ENCODE data around the gene ADH4.
"Not testable (repeated sequence)": the region's sequence is repeated elsewhere in the genome, so short reads cannot be mapped to it uniquely, and the experiment has no call there.

Gene ADH4

GRCh38 chr4:99134586-99134985 is 9.5 kb downstream of the ADH4 start:
- DNase-seq (ENCODE audit: low spot score) (no peak), FAIRE-seq (no peak)

GRCh38 chr4:99131378-99131777 is 12.7 kb downstream of the ADH4 start:
- no peak for FAIRE-seq

DNA sequence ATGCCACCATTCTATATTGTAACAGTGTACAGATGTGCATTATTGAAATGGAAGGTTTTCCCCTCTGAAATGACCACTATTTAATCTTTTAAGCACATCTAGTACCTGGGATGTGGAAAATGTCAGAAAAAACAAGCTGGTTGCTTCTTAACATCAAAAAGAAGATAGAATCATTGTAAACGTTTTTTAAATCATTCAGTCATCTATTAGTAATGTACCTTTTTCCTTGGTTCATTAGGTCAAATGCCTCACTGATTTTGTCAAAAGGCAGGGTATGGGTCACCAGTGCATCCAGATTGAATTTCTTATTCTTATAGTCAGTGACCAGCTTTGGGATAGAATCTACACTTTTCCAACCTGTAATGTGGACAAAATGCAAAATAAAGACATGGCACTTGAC is 17.7 kb downstream of the ADH4 start:
- no peak for DNase-seq (ENCODE audit: low spot score)
- FAIRE-seq: no peak

More at GRCh38 chr4:99131378-99131777, 12.7 kb downstream of the ADH4 start:
- no peak for DNase-seq (ENCODE audit: low spot score)

GRCh38 chr4:99121008-99121407 is 23.1 kb downstream of the ADH4 start:
- FAIRE-seq: no peak
- DNase-seq (ENCODE audit: low spot score): no peak

GRCh38 chr4:99120501-99120900 is 23.6 kb downstream of the ADH4 start:
- no peak for FAIRE-seq
- no peak for DNase-seq (ENCODE audit: low spot score)

GRCh38 chr4:99117876-99118693 is 26.0 kb downstream of the ADH4 start:
- FAIRE-seq: peak; percentile 75

DNA sequence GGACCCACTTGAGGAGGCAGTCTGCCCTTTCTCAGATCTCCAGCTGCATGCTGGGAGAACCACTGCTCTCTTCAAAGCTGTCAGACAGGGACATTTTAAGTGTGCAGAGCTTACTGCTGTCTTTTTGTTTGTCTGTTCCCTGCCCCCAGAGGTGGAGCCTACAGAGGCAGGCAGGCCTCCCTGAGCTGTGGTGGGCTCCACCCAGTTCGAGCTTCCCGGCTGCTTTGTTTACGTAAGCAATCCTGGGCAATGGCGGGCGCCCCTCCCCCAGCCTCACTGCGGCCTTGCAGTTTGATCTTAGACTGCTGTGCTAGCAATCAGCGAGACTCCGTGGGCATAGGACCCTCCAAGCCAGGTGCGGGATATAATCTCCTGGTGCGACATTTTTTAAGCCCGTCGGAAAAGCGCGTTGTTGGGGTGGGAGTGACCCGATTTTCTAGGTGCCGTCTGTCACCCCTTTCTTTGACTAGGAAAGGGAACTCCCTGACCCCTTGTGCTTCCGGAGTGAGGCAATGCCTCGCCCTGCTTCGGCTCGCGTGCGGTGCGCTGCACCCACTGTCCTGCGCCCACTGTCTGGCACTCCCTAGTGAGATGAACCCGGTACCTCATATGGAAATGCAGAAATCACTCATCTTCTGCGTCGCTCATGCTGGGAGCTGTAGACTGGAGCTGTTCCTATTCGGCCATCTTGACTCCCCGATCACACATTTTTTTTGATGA is 26.8 kb downstream of the ADH4 start:
- DNase-seq (ENCODE audit: low spot score); FAIRE-seq: not testable (repeated sequence)

More at GRCh38 chr4:99117876-99118693, 26.0 kb downstream of the ADH4 start:
- peak; percentile 12 for DNase-seq (ENCODE audit: low spot score)

DNA sequence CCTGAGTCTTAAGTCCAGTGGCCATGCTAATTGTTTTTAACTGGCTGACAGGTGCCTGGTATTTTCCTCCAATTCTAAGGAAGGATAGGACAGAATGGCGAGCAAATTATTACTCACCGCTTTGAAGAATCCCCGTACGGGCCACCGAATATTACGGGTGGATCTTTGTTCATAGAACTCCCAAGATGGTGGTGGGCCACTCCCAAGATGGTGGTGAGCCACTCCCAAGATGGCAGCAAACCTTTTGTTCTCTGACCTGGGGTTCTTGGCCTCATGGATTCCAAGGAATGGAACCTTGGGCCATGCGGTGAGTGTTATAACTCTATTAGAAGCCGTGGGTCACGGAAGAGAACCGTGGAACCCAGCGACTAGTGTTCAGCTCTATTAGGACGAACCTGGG is 34.8 kb downstream of the ADH4 start:
- DNase-seq (ENCODE audit: low spot score); FAIRE-seq: not testable (repeated sequence)

GRCh38 chr4:99104153-99104552 is 39.9 kb downstream of the ADH4 start:
- DNase-seq (ENCODE audit: low spot score) (no peak), FAIRE-seq (no peak)

DNA sequence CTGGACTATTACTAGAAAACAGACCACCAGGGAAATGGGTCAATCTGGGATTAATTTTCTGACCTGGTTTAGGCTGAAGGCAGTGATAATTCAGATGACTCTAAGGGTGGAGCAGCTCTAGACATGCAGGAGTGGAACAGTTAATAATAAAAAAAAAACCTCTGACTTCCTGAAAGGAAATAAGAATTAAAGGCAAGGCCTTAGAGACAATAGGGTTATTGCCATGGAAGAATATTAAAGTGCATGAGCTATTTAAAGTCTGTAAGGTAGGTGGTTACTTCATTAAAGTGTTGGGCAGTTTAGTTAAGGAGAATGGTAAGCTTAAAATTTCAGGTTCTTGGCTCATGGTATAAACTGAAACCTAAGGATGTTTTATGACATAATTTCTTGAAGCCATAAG is 40.9 kb downstream of the ADH4 start:
- FAIRE-seq (no peak), DNase-seq (ENCODE audit: low spot score) (no peak)

GRCh38 chr4:99102634-99103033 is 41.5 kb downstream of the ADH4 start:
- FAIRE-seq: no peak
- no peak for DNase-seq (ENCODE audit: low spot score)

GRCh38 chr4:99100876-99101275 is 43.2 kb downstream of the ADH4 start:
- DNase-seq (ENCODE audit: low spot score): no peak

GRCh38 chr4:99099814-99100213 is 44.3 kb downstream of the ADH4 start:
- DNase-seq (ENCODE audit: low spot score); FAIRE-seq: not testable (repeated sequence)

More at GRCh38 chr4:99100876-99101275, 43.2 kb downstream of the ADH4 start:
- no peak for FAIRE-seq

- FAIRE-seq (no peak), DNase-seq (ENCODE audit: low spot score) (no peak)
These were observed 44.8 kb downstream of the ADH4 start for GRCh38 chr4:99099311-99099710.

GRCh38 chr4:99091841-99092240 is 52.3 kb downstream of the ADH4 start:
- not testable (repeated sequence) for FAIRE-seq; DNase-seq (ENCODE audit: low spot score)

DNA sequence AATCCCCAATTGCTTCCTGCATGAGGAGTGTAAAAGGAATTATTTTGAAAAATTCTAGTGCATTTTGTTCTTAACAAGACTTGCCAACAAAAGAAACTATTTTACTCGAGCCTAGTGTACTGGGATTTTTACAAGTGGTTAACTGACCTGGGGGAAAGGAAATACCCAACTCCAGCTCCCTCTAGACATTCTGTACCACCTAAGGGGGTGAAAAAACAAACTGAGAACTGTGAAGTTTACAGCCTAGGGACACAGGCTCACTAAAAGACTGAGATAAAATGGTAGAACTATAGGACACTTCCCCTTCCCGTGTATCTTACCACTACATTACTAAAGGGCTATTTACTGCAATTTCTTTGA is 52.9 kb downstream of the ADH4 start:
- DNase-seq (ENCODE audit: low spot score) (no peak), FAIRE-seq (no peak)

DNA sequence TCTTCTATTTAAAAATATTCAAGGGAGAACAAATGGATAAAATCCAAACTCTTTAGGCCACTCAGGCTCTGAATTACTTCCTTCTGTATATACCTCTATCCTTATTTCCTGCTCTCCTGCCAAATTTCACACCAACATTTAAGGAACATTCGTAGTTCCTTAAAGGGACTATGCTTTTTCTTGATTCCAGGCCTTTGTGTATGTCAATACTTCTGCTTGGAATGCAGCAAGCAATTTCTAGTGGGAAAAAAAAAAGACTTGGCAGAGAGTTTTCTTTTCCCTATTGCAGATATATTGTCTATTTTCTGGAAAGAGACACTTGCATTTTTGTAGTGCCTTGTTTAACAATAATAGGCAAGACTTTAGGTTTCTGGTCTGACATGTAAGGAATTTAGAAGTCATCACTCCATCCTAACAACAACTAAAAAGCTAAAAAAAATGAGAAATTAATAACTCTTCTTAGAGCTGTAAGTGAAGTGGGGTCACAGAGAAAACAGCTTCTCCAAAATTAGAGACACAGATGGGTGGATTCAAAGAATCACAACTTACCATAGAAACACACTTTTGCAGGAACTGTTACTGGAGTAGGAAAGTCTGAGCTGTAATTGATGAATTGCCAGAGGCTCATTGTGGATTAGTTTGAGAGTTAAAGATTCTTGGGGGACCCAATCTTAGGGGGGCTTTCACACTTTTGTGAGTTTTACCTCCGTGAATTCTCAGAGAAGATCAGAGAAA is 53.4 kb downstream of the ADH4 start:
- FAIRE-seq: no peak
- no peak for DNase-seq (ENCODE audit: low spot score)

DNA sequence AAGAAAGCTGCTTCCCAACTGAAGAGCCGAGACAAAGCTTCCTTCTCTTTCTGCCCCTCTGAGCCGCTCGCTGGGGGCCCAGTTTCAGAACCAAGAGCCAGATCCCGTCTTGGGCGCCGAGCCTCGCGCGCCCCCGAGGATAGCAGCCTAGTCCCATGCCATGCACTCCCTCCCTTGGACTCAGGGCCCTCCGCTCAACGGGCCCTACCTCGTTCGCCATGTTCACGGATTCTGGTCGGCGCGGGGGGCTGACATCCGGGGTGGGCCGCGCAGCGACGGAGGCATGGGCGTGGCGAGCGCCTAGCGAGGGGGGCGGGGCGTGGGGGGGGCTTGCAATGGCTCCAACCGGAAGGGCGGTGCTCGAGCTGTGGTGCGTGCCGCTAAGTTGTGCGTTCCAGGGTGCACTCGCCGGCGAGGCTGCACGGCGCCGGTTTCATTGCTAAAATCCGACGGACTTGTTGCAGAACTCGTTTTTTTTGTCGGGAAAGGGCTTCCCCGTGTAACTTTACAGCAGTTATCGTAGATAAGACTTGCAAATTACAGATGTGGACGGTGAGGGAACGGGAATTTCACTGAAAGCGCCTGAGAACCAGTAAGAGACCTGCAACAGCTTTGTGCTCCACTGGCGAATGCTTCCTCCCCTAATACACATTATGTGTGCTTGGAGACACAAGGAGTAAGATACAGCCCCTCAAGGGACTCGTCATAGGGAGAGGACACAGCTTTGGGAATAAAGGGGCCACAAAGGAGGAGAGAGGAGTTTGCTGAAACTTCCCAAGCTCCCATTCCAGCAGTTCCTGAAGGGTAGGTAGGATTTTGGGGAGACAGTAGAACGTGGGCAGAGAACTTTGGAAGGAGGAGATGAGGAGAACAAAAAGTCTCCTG is 55.4 kb downstream of the ADH4 start, which contains the start of gene ADH5:
Gene ADH5, minus strand, starts transcription at position 308 of the 885 bp plus-strand sequence. Its CDS starts 88 bp downstream, at position 220.
- no peak for FAIRE-seq
- DNase-seq (ENCODE audit: low spot score): peak; percentile 69

- FAIRE-seq (no peak), DNase-seq (ENCODE audit: low spot score) (no peak)
These were observed 56.1 kb downstream of the ADH4 start for GRCh38 chr4:99088023-99088449.

DNA sequence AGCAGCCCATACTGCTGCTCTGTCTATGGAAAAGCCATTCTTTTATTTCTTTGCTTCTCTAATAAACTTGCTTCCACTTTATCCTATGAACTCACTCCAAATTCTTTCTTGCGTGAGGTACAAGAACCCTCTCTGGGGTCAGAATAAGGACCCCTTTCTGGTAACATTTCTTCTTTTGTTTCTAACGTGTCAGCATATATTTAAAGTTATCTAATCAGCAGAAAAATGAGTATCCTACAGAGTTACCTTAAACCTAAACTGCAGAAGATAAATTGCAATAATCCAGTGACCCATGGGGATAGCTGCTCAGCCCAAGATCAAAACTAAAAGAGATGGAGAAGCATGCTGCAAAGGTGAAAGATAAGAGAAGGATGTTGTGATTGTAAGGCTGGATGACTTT is 59.5 kb downstream of the ADH4 start:
- FAIRE-seq (no peak), DNase-seq (ENCODE audit: low spot score) (no peak)

GRCh38 chr4:99082192-99082591 is 61.9 kb downstream of the ADH4 start:
- DNase-seq (ENCODE audit: low spot score) (no peak), FAIRE-seq (no peak)

Measured in RCC 7860 (cell line).